CD4-positive, alpha-beta T cell treated with Interleukin-21 for 1 hour (primary cell): ENCODE results near the gene RRP8.

Source experiments
- DNase-seq: peaks from one replicate; pipeline ENCODE4 v3.0.0-alpha.2; 2020

The RRP8 gene

GRCh38 chr11:6632116-6633073 lies 29.0 kb upstream of the RRP8 start:
- no peak for DNase-seq

- DNase-seq, result no peak
Measured at GRCh38 chr11:6631361-6631890, 28.0 kb upstream of the RRP8 start.

- no peak for DNase-seq
Measured at GRCh38 chr11:6630632-6631291, 27.3 kb upstream of the RRP8 start.

- no peak for DNase-seq
Measured at GRCh38 chr11:6629892-6630631, 26.6 kb upstream of the RRP8 start.

- no peak for DNase-seq
Measured at GRCh38 chr11:6629573-6629891, 26.1 kb upstream of the RRP8 start.

- DNase-seq, result no peak
Measured at GRCh38 chr11:6628526-6628925, 25.1 kb upstream of the RRP8 start.

- DNase-seq, result peak; percentile 49
Measured at GRCh38 chr11:6627762-6628241, 24.4 kb upstream of the RRP8 start.

- DNase-seq, result no peak
Measured at GRCh38 chr11:6626971-6627761, 23.8 kb upstream of the RRP8 start.

GRCh38 chr11:6625832-6626420 lies 22.5 kb upstream of the RRP8 start:
- no peak for DNase-seq

- no peak for DNase-seq
Measured at GRCh38 chr11:6625156-6625831, 21.9 kb upstream of the RRP8 start.

GRCh38 chr11:6623391-6624363 lies 20.3 kb upstream of the RRP8 start:
- no peak for DNase-seq

- no peak for DNase-seq
Measured at GRCh38 chr11:6622261-6623171, 19.1 kb upstream of the RRP8 start.

- no peak for DNase-seq
Measured at GRCh38 chr11:6621711-6622211, 18.3 kb upstream of the RRP8 start.

- no peak for DNase-seq
Measured at GRCh38 chr11:6620636-6621035, 17.2 kb upstream of the RRP8 start.

GRCh38 chr11:6619004-6619745 lies 15.8 kb upstream of the RRP8 start, which contains the start of gene TPP1:
Gene TPP1, minus strand, starts transcription at chr11:6619422. Its CDS starts 22 bp downstream, at chr11:6619400.
- peak; percentile 94 for DNase-seq

GRCh38 chr11:6618117-6619003 lies 14.9 kb upstream of the RRP8 start:
- DNase-seq, result peak; percentile 78

- no peak for DNase-seq
Measured at GRCh38 chr11:6617315-6617781, 13.9 kb upstream of the RRP8 start.
